Mesenteric fat pad (tissue), 1 donor: Measurements from ENCODE around the gene TWF2. TPM values are rescaled to one million over a fixed set of nuclear protein-coding genes. Genes with fewer than 3 reads are reported as not detected.

ENCODE experiments used
- DNase-seq: peaks from one replicate; pipeline ENCODE4 v3.0.0-alpha.2; 2020; ENCODE audit warnings: low spot score
- total RNA-seq: library from RNA; stranded (reverse); fragmentation: NEBNext Ultra II Directional; extraction: Animal tissue kit (Norgen Biotek cat#: 25700); gene quantifications from one replicate; pipeline ENCODE4 v1.2.1, GENCODE V29; 2021
- donor health status: DM: yes; HTN: yes; CAD: no.

TWF2 gene
- total RNA-seq, 1 donor from 2014 or later, result 52.4 TPM

GRCh38 chr3:52204337-52205073 is 34.5 kb downstream of the TWF2 start:
- no peak for DNase-seq

- no peak for DNase-seq
Measured at GRCh38 chr3:52203701-52204100, 35.3 kb downstream of the TWF2 start.

- no peak for DNase-seq
Measured at GRCh38 chr3:52202384-52203077, 36.4 kb downstream of the TWF2 start.

- DNase-seq, result no peak
Measured at GRCh38 chr3:52200981-52201679, 37.8 kb downstream of the TWF2 start.

GRCh38 chr3:52198643-52199608 is 40.0 kb downstream of the TWF2 start:
- DNase-seq, result no peak

GRCh38 chr3:52197842-52198625 is 40.9 kb downstream of the TWF2 start, which contains the start of gene ALAS1:
ALAS1 (plus strand) TSS chr3:52198160; CDS start chr3:52199242, 1,082 bp downstream.
- peak; percentile 98 for DNase-seq

GRCh38 chr3:52197499-52197841 is 41.5 kb downstream of the TWF2 start:
- no peak for DNase-seq

- no peak for DNase-seq
Measured at GRCh38 chr3:52196977-52197376, 42.0 kb downstream of the TWF2 start.

GRCh38 chr3:52195823-52196331 is 43.1 kb downstream of the TWF2 start:
- no peak for DNase-seq

GRCh38 chr3:52195291-52195597 is 43.7 kb downstream of the TWF2 start:
- DNase-seq, result no peak

GRCh38 chr3:52194485-52195290 is 44.3 kb downstream of the TWF2 start:
- no peak for DNase-seq

- DNase-seq, result no peak
Measured at GRCh38 chr3:52193065-52193464, 45.9 kb downstream of the TWF2 start.

- DNase-seq, result no peak
Measured at GRCh38 chr3:52191663-52192062, 47.3 kb downstream of the TWF2 start.

GRCh38 chr3:52190294-52191074 is 48.5 kb downstream of the TWF2 start:
- DNase-seq, result no peak

GRCh38 chr3:52188556-52188955 is 50.4 kb downstream of the TWF2 start:
- no peak for DNase-seq

GRCh38 chr3:52186729-52187128 is 52.2 kb downstream of the TWF2 start:
- DNase-seq, result no peak

GRCh38 chr3:52185837-52186236 is 53.1 kb downstream of the TWF2 start:
- DNase-seq, result no peak

- DNase-seq, result no peak
Measured at GRCh38 chr3:52185311-52185710, 53.6 kb downstream of the TWF2 start.

- DNase-seq, result no peak
Measured at GRCh38 chr3:52184690-52185089, 54.3 kb downstream of the TWF2 start.
